ENCODE measurements around the gene NOS1.

The NOS1 gene

GRCh38 chr12:117363056-117363662, 1.7 kb upstream of the NOS1 start:
- DNase-seq: no peak

GRCh38 chr12:117362391-117362790, 965 bp upstream of the NOS1 start:
- no peak for DNase-seq

- DNase-seq: no peak
Observed at GRCh38 chr12:117361905-117362304, 479 bp upstream of the NOS1 start.

GRCh38 chr12:117360551-117361346, 677 bp downstream of the NOS1 start:
- DNase-seq: no peak

GRCh38 chr12:117360222-117360550, 1.2 kb downstream of the NOS1 start:
- no peak for DNase-seq

- DNase-seq: no peak
Observed at GRCh38 chr12:117359029-117359845, 2.2 kb downstream of the NOS1 start.

- no peak for DNase-seq
Observed at GRCh38 chr12:117356048-117356447, 5.4 kb downstream of the NOS1 start.

GRCh38 chr12:117352883-117353282, 8.5 kb downstream of the NOS1 start:
- no peak for DNase-seq

GRCh38 chr12:117352206-117352605, 9.2 kb downstream of the NOS1 start:
- DNase-seq: no peak

GRCh38 chr12:117350140-117350539, 11.3 kb downstream of the NOS1 start:
- DNase-seq: no peak

GRCh38 chr12:117347588-117347987, 13.8 kb downstream of the NOS1 start:
- no peak for DNase-seq

- no peak for DNase-seq
Observed at GRCh38 chr12:117344716-117345115, 16.7 kb downstream of the NOS1 start.

GRCh38 chr12:117343849-117344248, 17.6 kb downstream of the NOS1 start:
- no peak for DNase-seq

GRCh38 chr12:117343296-117343695, 18.1 kb downstream of the NOS1 start:
- no peak for DNase-seq

GRCh38 chr12:117342682-117343081, 18.7 kb downstream of the NOS1 start:
- no peak for DNase-seq

GRCh38 chr12:117342247-117342646, 19.2 kb downstream of the NOS1 start:
- no peak for DNase-seq

- no peak for DNase-seq
Observed at GRCh38 chr12:117339104-117339503, 22.3 kb downstream of the NOS1 start.

GRCh38 chr12:117334855-117335587, 26.4 kb downstream of the NOS1 start:
- DNase-seq: no peak

GRCh38 chr12:117334051-117334450, 27.4 kb downstream of the NOS1 start:
- no peak for DNase-seq

GRCh38 chr12:117333331-117333881, 28.0 kb downstream of the NOS1 start:
- DNase-seq: no peak

GRCh38 chr12:117331691-117332090, 29.7 kb downstream of the NOS1 start:
- DNase-seq: no peak

- no peak for DNase-seq
Observed at GRCh38 chr12:117330441-117331113, 30.8 kb downstream of the NOS1 start.

Data from amniotic stem cell (primary cell).